HUDEP-2 (cell line): Measurements from ENCODE around the gene SNX11.

ENCODE experiments used
- DNase-seq, 76 experiments: peaks; one replicate each; lab custom pipeline; 2025; ENCODE audit not compliant: unreplicated experiment in 76 of 76; lab: John Stamatoyannopoulos, UW

The SNX11 gene

DNA sequence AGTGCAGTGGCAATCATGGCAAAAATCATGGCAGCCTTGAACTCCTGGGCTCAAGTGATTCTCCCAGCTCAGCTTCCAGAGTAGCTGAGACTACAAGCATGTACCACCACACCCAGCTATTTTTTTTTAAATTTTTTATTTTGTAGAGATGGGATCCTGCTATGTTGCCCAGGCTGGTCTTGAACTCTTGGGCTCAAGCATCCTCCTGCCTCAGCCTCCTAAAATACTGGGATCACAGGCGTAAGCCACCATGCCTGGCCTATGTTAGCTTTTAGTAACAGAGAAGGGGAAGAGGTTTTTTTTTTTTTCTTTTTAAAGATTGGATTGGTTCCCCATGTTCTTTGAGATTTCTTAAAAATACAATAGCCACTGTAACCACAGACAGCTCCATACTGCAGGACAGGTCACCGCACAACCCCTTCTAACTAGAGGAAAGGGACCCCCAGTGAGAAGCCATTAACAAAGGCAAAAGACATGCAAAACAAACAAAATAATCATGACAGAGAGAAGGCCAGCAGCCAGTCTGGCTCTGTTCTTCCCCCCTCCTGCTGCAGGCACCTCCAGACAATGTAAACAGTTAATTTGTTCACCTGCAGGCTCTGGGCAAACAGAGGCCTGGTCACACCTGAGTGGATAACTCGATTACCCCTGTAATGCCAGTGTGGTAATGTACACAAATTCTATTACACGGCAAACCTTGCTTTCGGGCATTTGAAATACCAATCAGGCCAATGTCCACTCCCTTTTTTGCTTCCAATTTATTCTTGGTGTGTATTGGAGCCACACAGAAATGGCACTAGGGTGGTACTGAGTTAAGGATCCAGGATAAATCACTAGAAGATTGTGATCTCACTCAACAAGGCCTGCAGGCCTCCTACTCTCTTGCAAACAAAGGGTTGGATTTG is 52.9 kb downstream of the SNX11 start:
- DNase-seq: no peak

DNA sequence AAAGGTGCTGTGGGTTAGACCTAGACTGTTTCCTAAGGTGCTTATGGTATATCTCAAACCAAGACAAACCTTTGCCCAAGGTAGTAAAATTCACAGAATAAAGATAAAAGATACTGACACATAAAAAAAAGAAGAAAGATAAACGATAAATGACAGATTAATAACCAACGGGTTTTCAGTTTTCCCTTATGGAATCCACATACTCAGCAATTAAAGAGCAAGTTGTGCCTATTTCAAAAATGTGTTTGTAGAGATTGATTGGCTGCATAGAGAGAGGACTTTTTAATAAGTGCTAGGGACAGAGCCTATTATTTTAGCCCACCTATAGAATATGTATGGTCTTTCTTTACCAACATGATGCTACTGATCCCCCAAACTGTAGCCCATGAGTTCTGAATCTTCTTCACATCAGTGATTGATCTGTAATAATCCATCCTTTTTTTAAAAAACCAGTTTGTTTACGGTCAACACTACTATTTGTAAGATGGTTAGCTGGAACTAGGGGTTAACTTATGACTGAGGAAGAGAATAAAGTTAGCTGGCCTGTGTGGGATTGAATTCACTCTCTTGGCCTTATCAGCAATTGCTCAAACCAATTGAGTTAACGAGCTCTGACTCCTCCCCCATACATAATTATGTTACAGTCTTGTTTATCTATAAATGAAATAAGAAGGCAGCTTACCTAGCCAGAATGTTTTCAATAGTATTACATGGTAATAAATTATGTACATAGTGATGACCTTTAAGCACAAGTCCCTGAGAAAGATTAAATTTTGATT is 53.8 kb downstream of the SNX11 start:
- DNase-seq: no peak

DNA sequence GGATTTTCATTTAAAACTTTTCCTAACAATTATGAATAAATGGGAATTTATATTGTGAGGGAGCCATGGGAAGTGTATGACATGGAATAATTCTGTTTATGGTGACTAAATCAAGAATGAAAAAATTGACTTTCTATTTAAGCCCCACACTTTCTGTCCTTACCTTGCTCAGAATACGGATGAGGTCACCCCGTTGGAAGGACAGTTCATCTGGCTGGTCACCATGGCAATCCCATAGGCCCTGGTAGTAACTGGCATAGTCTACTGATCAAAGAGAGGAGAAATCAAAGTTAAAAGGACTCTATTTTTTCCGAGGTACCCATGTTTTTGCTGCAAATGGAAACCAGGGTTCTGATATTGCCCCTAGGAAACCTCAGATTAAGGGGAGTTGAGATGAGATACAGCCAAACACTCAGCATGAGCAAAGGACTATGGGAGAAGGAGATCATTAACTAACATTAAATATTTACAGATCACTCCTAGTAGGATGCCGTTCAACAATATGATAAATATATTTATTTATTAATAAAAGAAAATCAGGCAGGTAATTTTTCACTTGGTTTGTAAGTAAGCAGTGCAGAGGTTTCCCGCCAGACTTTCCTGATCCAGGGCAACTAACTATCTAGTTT is 54.9 kb downstream of the SNX11 start:
- no peak for DNase-seq

DNA sequence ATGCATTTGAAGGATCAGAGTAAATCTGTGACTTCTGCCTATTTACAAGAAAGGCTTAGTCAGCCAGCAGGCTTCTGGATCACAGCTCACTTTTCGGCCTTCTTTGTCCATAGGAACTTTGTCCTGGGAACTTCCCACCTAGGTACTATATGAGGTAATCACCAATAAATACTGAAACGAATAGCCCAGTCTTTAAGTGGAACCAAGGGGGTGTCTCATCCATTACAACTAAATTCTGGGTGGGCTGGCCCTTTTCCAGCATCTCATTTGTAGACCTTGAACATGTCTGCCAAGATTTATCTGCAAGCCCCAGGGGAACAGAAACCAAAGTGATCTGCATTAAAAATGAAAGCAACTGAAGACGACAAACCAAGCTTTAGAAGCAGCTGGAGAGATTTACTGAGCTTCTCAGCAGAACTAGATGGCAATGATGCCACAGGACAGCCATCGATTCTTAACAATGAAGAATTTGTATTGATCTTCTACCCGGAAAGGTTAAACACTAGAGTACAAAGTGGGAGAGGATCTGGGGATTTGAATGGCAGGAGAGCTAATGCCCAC is 55.5 kb downstream of the SNX11 start:
- DNase-seq: no peak

DNA sequence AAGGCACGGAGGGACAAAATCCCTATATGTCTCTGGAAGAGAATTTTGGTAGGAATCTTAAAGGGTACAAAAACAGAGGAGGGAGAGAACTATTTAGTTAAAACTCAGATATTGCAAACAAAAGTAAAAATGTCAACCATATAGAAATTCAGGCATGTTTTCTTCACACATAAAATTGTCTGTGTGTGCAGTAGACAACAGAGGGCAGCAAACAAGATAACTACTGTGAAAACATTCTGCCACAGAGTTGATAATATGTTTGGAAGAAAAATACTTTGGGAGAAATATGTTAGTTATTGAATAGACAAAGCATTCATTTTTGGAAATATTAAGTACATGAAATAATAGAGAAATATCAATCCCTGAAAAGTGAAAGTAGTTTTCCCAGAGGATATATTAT is 56.2 kb downstream of the SNX11 start:
- no peak for DNase-seq

DNA sequence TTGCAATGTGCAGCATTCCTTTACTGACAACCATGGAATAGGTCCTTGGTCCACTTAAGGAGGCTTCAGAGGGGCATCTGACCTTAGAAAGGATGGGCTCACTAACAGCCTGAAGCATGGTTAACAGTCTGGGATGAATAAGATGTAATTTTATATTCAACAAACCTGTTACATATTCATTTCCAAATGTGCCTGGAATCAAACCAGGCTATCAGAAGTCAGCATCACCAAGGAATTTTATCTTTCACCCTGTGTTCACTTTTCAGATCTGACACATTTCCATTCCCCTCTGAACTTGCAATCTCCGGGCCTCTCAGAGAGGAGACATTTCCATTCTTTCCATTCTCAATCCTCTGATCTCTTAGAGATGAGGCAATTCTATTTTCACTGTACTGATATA is 62.4 kb downstream of the SNX11 start:
- no peak for DNase-seq
